Measurements from ENCODE around the gene TMEM170A.
"Not testable (repeated sequence)": the region's sequence is repeated elsewhere in the genome, so short reads cannot be mapped to it uniquely, and the experiment has no call there.

The TMEM170A gene

DNA sequence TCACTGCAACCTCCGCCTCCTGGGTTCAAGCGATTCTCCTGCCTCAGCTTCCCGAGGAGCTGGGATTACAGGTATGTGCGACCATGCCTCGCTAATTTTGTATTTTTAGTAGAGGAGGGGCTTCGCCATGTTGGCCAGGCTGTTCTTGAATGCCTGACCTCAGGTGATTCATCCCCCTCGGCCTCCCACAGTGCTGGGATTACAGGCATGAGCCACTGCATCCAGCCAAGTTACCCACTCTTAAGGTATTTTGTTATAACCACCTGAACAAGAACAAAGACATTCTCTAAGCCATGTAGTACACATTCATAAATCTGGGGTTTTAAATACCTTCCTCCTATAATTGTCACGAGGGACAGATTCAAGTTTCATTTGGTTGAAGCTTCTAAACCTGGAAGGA, 12.3 kb upstream of the TMEM170A start:
- no peak for TF ChIP-seq JUND (IDR thresholded peaks at IDR 0.05; ENCODE audit: low read depth)
- DNase-seq (ENCODE audit: low read depth in 1 of 2, low spot score in 1 of 2): no peak
- in situ Hi-C loops (cut with HindIII; ENCODE audit: low pct_unique_long_range_greater_than_20kb, low sequenced_read_pairs): no loop called here

DNA sequence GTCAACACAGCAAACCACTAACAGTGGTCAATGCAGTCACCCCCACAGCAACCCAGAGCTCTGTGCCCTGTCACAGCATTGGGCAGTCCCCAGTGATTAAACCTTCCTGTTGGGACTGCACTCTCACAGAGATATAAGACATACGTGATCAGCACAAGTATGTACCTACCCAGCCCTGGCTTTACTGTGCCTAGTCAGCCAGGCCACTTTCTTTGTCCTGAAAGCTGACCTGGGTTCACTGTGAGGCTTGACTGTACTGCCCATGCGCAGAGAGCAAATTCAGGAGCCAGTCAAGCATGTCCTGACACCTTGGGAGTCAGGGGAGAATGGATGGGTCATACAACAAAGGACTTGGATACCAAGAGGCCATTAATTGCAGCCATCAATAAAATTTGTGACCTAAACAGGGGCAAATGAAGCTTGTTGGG, 10.9 kb upstream of the TMEM170A start:
- no peak for DNase-seq (ENCODE audit: low read depth in 1 of 2, low spot score in 1 of 2)
- TF ChIP-seq JUND (IDR thresholded peaks at IDR 0.05; ENCODE audit: low read depth): no peak
- in situ Hi-C loops (cut with HindIII; ENCODE audit: low pct_unique_long_range_greater_than_20kb, low sequenced_read_pairs): no loop called here

DNA sequence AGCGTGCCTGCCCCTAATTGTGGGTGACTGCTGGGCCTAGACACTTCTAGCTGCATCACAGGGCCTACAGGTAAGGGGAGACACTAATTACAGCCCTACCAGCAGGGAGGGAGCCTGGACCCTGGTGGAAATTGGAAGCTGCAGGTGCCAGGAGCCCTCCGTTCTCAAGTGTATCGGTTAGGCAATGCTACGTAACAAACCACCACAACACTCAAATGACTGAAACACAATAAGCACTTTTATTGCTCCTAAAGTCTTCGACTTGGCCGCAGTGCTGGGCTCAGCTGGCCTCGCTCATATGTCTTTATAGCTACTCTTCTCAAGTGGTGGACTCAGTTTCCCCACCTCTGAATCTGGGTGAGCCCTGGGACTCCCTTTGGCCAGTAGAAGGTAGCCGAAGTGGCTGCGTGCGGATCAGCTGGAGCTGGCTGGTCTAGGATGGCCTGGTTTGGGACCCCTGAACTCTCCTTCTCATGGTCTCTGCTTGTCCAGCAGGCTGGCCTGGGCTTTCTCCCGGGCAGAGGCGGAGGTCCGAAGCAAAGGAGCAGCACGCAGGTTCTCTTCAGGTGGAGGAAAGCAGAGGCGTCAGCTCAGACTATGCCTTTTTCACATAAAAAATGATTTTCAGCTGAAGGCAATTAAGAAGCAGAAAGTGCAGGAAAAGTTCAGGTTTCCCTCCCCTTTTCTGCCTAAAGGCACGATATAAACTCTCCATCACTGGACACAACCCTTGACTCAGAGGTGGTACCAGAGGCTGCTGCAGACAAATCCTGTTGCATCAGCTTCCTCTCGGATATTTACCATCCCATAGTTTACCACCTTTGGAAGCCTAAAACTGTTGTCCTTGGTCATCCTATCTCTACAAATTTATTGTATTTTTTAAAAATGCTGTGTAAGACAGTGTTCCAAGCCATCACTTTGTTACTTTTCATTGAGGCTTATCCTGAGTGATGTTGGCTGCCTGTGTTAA, 8.7 kb upstream of the TMEM170A start:
- TF ChIP-seq JUND (IDR thresholded peaks at IDR 0.05; ENCODE audit: low read depth): no peak
- no peak for DNase-seq (ENCODE audit: low read depth in 1 of 2, low spot score in 1 of 2)
- in situ Hi-C loops (cut with HindIII; ENCODE audit: low pct_unique_long_range_greater_than_20kb, low sequenced_read_pairs): no loop called here

DNA sequence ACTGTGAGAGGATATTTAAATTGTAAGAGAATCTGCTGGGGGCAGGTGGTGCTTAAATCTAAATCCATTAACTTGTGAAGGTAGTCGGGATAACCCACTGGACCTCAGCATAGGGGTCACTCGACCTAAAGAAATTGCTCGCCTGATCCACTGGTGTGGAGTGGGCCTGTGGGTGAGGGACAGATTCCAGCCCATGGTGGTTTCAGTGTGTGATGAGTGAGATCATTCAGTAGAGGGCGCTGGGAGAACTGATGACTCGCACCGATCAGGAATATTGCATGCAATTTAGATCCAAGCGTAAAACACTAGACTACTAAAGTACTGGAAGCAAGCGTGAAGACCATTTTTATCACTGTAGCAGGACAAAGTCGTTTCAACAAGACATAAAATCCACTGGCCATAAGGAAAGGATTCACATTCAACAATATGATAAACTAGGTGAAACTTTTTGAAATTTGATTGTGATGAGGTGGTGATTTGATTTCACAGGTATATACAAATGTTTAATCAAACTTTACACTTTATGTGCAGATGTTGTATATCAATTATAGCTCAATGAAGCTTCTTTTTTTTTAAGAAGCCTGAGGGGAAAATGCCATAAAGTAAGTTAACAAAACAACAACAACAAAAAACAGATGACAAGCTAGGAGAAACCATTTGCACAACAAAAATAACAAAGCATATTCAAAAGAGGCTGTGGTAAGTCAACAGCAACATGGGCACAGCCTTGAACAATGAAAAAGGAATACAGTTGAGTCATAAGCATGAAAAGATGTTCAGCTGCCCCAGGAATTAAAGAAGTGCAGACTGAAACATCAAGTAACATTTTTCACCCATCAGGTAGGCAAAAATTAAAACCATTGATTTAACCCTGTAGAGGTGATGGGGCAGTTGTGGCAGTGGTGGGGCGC, 7.5 kb upstream of the TMEM170A start:
- TF ChIP-seq JUND (IDR thresholded peaks at IDR 0.05; ENCODE audit: low read depth): no peak
- in situ Hi-C loops (cut with HindIII; ENCODE audit: low pct_unique_long_range_greater_than_20kb, low sequenced_read_pairs): no loop called here
- peak; percentile 75 to 82 for DNase-seq (ENCODE audit: low read depth in 1 of 2, low spot score in 1 of 2)

DNA sequence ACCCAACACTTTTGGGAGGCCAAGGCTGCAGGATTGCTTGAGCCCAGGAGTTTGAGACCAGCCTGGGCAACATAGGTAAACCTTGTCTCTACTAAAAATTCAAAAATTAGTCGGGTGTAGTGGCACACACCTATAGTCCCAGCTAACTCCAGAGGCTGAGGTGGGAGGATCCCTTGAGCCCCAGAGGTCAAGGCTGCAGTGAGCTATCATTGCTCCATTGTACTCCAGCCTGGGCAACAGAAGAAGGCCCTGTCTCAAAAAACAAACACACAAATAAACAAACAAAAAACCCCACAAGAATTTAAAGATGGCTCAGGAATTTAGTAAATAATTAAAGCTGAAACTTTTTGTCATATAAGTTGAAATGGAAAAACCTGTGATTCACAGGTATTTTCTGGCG, 2.3 kb upstream of the TMEM170A start:
- in situ Hi-C loops (cut with HindIII; ENCODE audit: low pct_unique_long_range_greater_than_20kb, low sequenced_read_pairs): no loop called here
- no peak for TF ChIP-seq JUND (IDR thresholded peaks at IDR 0.05; ENCODE audit: low read depth)

DNA sequence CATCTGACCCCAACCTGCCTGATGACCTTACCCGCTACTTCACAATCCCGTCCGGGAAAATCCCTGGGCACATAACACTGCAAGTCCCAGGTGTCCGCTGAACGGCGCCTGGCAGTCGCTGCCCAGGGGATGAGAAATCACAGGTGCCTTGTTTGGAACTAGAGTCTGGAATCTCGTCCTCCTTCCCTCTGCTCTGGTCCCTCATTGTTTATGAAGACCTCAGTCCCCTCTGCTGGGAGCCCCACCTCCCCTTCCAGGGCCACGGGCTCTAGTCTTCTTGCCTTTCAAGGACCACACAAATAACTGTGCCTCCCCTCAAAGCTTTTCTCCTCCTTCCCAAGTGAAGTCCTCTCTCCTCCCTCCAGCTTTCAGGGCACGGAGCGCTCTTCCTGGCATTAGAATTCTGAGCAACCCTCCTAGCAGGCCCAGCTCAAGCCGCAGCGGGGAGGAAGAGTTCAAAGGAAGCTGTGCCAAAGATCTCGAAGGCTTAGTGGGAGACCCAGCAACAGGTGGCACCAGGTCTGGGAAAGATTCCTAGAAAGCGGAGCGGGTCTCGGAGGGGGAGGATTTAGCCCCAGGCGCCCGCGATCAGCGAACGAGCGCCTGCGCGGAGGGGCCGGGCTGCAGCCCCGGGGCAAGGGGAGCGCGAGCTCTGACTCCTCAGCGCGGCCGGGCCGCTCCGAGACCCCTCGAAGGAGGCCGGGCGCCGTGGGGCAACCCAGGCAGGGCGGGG, 934 bp downstream of the TMEM170A start:
- DNase-seq (ENCODE audit: low read depth in 1 of 2, low spot score in 1 of 2): peak in 1 of 2 experiments; percentile 44
- in situ Hi-C loops (cut with HindIII; ENCODE audit: low pct_unique_long_range_greater_than_20kb, low sequenced_read_pairs): not testable (repeated sequence)

More for the DNA sequence above, 2.3 kb upstream of the TMEM170A start:
- DNase-seq (ENCODE audit: low read depth in 1 of 2, low spot score in 1 of 2): no peak

DNA sequence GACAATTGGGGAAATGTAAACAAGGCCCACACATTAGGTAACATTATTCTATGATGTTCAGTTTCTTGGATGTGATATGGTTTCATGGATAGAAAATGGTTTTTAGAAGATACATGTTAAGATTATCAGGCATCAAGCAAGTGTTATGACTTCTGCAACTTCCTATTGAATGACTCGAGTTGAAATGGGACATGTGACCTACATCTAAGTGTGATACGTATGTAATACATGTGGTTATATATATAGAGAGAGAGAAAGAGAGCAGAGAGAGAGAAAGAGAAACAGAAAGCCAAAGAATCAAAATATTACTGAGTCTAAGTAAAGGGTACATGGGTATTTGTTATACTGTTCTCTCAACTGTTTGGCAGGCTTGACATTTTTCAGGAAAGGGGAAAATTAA, 1.7 kb downstream of the TMEM170A start:
- no peak for TF ChIP-seq JUND (IDR thresholded peaks at IDR 0.05; ENCODE audit: low read depth)
- in situ Hi-C loops (cut with HindIII; ENCODE audit: low pct_unique_long_range_greater_than_20kb, low sequenced_read_pairs): no loop called here
- DNase-seq (ENCODE audit: low read depth in 1 of 2, low spot score in 1 of 2): no peak

DNA sequence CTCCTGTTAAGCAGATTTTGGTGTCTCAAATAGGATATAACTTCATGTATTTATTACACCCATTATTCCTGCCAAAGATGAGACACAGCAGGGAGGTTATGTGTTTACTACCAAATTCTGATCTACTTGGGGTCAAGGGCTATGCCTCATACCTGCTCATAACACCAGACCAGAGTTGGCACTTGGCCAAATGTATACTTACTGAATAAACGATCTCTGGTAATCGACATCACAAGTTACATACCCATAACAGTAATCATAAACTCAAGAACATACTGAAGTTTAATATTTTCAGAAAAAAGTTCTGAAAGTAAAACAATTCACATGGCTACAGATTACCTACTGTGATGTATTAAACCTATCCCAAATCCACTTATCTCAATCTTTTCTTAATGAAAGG, 2.9 kb downstream of the TMEM170A start:
- no peak for TF ChIP-seq JUND (IDR thresholded peaks at IDR 0.05; ENCODE audit: low read depth)
- in situ Hi-C loops (cut with HindIII; ENCODE audit: low pct_unique_long_range_greater_than_20kb, low sequenced_read_pairs): no loop called here
- no peak for DNase-seq (ENCODE audit: low read depth in 1 of 2, low spot score in 1 of 2)

DNA sequence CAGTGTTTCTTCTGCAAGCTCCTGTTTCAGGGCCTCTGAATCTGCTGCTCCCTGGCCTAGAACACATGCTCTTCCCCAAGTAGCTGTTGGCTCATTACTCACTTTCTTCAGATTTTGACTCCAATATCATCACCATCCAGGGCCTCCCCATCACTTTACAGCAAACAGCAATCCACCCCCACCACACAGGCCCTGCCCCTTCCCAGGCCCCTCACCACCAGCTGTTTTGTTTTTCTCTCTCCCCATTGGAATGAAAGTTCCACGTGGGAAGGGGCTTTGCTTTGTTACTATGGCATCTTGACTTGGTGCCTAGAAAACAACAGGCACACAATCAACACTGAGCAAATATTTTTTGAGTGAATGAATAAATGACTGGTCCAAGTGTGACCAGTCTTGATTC, 4.0 kb downstream of the TMEM170A start:
- TF ChIP-seq JUND (IDR thresholded peaks at IDR 0.05; ENCODE audit: low read depth): no peak
- DNase-seq (ENCODE audit: low read depth in 1 of 2, low spot score in 1 of 2): no peak
- in situ Hi-C loops (cut with HindIII; ENCODE audit: low pct_unique_long_range_greater_than_20kb, low sequenced_read_pairs): no loop called here

DNA sequence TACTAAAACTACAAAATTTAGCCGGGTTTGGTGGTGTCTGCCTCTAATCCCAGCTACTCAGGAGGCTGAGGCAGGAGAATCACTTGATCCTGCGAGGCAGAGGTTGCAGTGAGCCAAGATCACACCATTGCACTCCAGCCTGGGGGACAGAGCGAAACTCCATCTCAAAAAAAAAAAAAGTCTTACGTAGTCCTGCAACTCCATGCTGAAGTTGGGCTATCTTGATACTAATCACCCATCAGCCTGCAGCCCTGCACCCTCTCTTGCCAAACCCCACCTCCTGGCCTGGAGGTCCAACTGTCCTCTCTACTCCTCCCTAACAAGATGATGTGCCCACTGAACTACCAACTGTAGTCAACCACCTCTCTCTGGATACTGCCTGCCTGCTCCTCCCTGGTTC, 4.8 kb downstream of the TMEM170A start:
- in situ Hi-C loops (cut with HindIII; ENCODE audit: low pct_unique_long_range_greater_than_20kb, low sequenced_read_pairs): no loop called here
- DNase-seq (ENCODE audit: low read depth in 1 of 2, low spot score in 1 of 2): no peak
- no peak for TF ChIP-seq JUND (IDR thresholded peaks at IDR 0.05; ENCODE audit: low read depth)

DNA sequence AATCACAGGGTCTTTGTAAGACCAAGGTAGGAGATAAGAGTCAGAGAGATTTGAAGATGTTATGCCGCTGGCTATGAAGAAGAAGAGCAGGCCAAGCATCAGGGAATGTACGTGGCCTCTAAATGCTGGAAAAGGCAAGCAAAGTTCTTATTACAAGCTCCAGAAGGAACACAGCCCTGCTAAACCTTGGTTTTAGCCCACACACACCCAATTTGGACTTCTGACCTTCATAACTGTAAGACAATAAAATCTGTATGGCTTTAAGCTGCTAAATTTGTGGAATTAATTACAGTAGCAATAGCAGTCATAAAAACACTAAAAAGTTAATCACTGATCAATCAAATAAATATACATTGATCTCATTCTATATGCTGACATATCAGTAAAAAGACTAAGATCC, 6.0 kb downstream of the TMEM170A start:
- in situ Hi-C loops (cut with HindIII; ENCODE audit: low pct_unique_long_range_greater_than_20kb, low sequenced_read_pairs): no loop called here
- TF ChIP-seq JUND (IDR thresholded peaks at IDR 0.05; ENCODE audit: low read depth): no peak
- no peak for DNase-seq (ENCODE audit: low read depth in 1 of 2, low spot score in 1 of 2)

DNA sequence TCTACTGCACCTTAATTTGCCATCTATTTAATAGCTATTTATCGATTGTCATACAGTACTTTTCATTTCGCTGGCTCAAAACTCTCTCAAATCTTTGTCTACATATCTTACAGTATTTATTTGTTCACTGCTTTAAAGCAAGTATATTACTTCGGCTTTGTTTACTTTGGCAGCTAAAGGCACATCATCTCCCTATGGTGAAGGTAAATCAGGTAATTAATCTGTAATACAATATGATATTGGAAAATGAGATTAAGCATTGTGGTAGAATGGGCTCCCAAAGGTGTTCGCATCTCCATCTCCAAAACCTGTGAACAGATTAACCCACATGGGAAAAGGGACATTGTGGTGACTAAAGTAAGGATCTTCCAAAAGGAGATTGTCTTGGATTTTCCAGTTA, 6.5 kb downstream of the TMEM170A start:
- in situ Hi-C loops (cut with HindIII; ENCODE audit: low pct_unique_long_range_greater_than_20kb, low sequenced_read_pairs): no loop called here
- no peak for DNase-seq (ENCODE audit: low read depth in 1 of 2, low spot score in 1 of 2)
- no peak for TF ChIP-seq JUND (IDR thresholded peaks at IDR 0.05; ENCODE audit: low read depth)
